IMR-90 (cell line): ENCODE results near the gene MAP7. TPM values are rescaled to one million over a fixed set of nuclear protein-coding genes. Genes with fewer than 3 reads are reported as not detected.

Experiments
- ATAC-seq: fragments of 200-7000 bp; cut with Tn5 transposase; 2 replicates; pipeline ENCODE4 v1.9.1; 2020; ENCODE audit warnings: low read depth, mild to moderate bottlenecking, moderate library complexity
- BruUV-seq: library from RNA; stranded (reverse); fragments of 400-500 nt; replicated peaks from 2 replicates; lab custom pipeline; 2021; lab: Mats Ljungman, UMichigan
- CTCF ChIA-PET: fragments of 300-600 bp; formaldehyde crosslinking; extraction: SDS; loops from one replicate; lab custom pipeline; 2021; ENCODE audit warnings: antibody characterized with exemption; lab: Yijun Ruan, JAX
- POLR2A ChIA-PET: fragments of 300-600 bp; sonication (Branson Sonifier 250); formaldehyde crosslinking; loops from one replicate; lab custom pipeline; 2022; ENCODE audit warnings: antibody characterized with exemption; ENCODE audit not compliant: unreplicated experiment; lab: Charles Lee
- DNase-seq: peaks from one replicate; pipeline ENCODE4 v3.0.0; 2013
- H2AFZ ChIP-seq: replicated peaks from 2 replicates; pipeline ENCODE3; 2013; ENCODE audit warnings: low read length, mild to moderate bottlenecking; ENCODE audit not compliant: poor library complexity
- H2AK5ac ChIP-seq: 2 replicates; pipeline ENCODE4 v1.6.1; 2013; ENCODE audit warnings: low read depth, low read length, inconsistent platforms
- H2AK9ac ChIP-seq: replicated peaks from 2 replicates; pipeline ENCODE3; 2013; ENCODE audit warnings: mild to moderate bottlenecking, low read depth, low read length, moderate library complexity; ENCODE audit not compliant: poor library complexity
- H2BK120ac ChIP-seq: 2 replicates; pipeline ENCODE4 v1.6.1; 2013; ENCODE audit warnings: low read depth, low read length, inconsistent platforms
- H2BK15ac ChIP-seq: 3 replicates; pipeline ENCODE4 v1.6.1; 2013; ENCODE audit warnings: low read depth, low read length, inconsistent platforms
- H2BK20ac ChIP-seq: 2 replicates; pipeline ENCODE4 v1.6.1; 2013; ENCODE audit warnings: low read depth, mild to moderate bottlenecking, inconsistent platforms, low read length, moderate library complexity
- H2BK5ac ChIP-seq: 2 replicates; pipeline ENCODE4 v1.6.1; 2013; ENCODE audit warnings: mild to moderate bottlenecking, low read depth, low read length, inconsistent platforms; ENCODE audit not compliant: poor library complexity, severe bottlenecking
- H3K14ac ChIP-seq: replicated peaks from 2 replicates; pipeline ENCODE4 v1.6.1; 2013; ENCODE audit warnings: low read depth, low read length, inconsistent platforms
- H3K18ac ChIP-seq: 2 replicates; pipeline ENCODE4 v1.6.1; 2013; ENCODE audit warnings: low read depth, low read length, control low read depth
- H3K23ac ChIP-seq: 2 replicates; pipeline ENCODE4 v1.6.1; 2013; ENCODE audit warnings: low read depth, low read length, inconsistent platforms
- H3K27ac ChIP-seq: 2 replicates; pipeline ENCODE4 v1.5.1; 2013; ENCODE audit warnings: mild to moderate bottlenecking, control low read depth, low read length; ENCODE audit not compliant: insufficient read depth
- H3K27me3 ChIP-seq: 2 replicates; pipeline ENCODE4 v1.6.1; 2013; ENCODE audit warnings: low read length; ENCODE audit not compliant: control insufficient read depth, insufficient read depth
- H3K36me3 ChIP-seq: 2 replicates; pipeline ENCODE4 v1.6.1; 2013; ENCODE audit warnings: low read length, mixed read lengths; ENCODE audit not compliant: control insufficient read depth, insufficient read depth
- H3K4ac ChIP-seq: 2 replicates; pipeline ENCODE4 v1.6.1; 2013; ENCODE audit warnings: low read depth, low read length, inconsistent platforms
- H3K4me1 ChIP-seq: 2 replicates; pipeline ENCODE4 v1.6.1; 2013; ENCODE audit warnings: low read length, mixed read lengths; ENCODE audit not compliant: control insufficient read depth, insufficient read depth
- H3K4me2 ChIP-seq: 2 replicates; pipeline ENCODE4 v1.6.1; 2013; ENCODE audit warnings: low read depth, mild to moderate bottlenecking, control low read depth, low read length, moderate library complexity
- H3K4me3 ChIP-seq: 2 replicates; pipeline ENCODE4 v1.5.1; 2013; ENCODE audit warnings: low read depth, mild to moderate bottlenecking, control low read depth, low read length, moderate library complexity; ENCODE audit not compliant: insufficient read depth
- H3K56ac ChIP-seq: 2 replicates; pipeline ENCODE4 v1.6.1; 2013; ENCODE audit warnings: low read length, inconsistent platforms; ENCODE audit not compliant: insufficient read depth; ENCODE audit errors: extremely low read depth
- H3K79me1 ChIP-seq, 2 experiments: 2 replicates each; pipeline ENCODE4 v1.6.1; 2013; ENCODE audit warnings: low read length in 2 of 2, inconsistent platforms in 1 of 2, low read depth in 1 of 2
- H3K9ac ChIP-seq: 2 replicates; pipeline ENCODE4 v1.6.1; 2013; ENCODE audit warnings: low read depth, low read length, control low read depth
- H3K9me1 ChIP-seq: 2 replicates; pipeline ENCODE4 v1.6.1; 2013; ENCODE audit warnings: low read length, inconsistent platforms; ENCODE audit not compliant: insufficient read depth
- H3K9me3 ChIP-seq: 2 replicates; pipeline ENCODE4 v1.6.1; 2013; ENCODE audit warnings: low read length; ENCODE audit not compliant: control insufficient read depth, insufficient read depth
- H4K20me1 ChIP-seq: 2 replicates; pipeline ENCODE4 v1.6.1; 2013; ENCODE audit warnings: low read length, inconsistent platforms; ENCODE audit not compliant: insufficient read depth
- H4K5ac ChIP-seq: 2 replicates; pipeline ENCODE4 v1.6.1; 2013; ENCODE audit warnings: mild to moderate bottlenecking, low read depth, low read length, control low read depth
- H4K8ac ChIP-seq, 2 experiments: 2 replicates each; pipeline ENCODE4 v1.6.1; 2013; ENCODE audit warnings: low read depth in 2 of 2, low read length in 2 of 2, control low read depth in 1 of 2, inconsistent platforms in 1 of 2
- H4K91ac ChIP-seq: 2 replicates; pipeline ENCODE4 v1.6.1; 2013; ENCODE audit warnings: low read depth, low read length, inconsistent platforms; ENCODE audit not compliant: insufficient read depth
- BHLHE40 ChIP-seq: fragments of 150-350 bp; IDR thresholded peaks from 2 replicates; pipeline ENCODE4 v1.6.1; 2016; ENCODE audit warnings: mild to moderate bottlenecking, low read depth, low read length
- CEBPB ChIP-seq: IDR thresholded peaks from 2 replicates; pipeline ENCODE4 v1.6.1; 2012; ENCODE audit warnings: low read depth, low read length, improper control_type of control experiment
- CHD1 ChIP-seq: IDR thresholded peaks from 2 replicates; pipeline ENCODE4 v1.6.1; 2012; ENCODE audit warnings: low read depth, low read length, improper control_type of control experiment
- FOS ChIP-seq: fragments of 150-350 bp; IDR thresholded peaks from 2 replicates; pipeline ENCODE4 v1.6.1; 2016; ENCODE audit warnings: low read depth, low read length
- MAFK ChIP-seq: IDR thresholded peaks from 2 replicates; pipeline ENCODE4 v1.6.1; 2012; ENCODE audit warnings: low read depth, low read length, improper control_type of control experiment
- MAZ ChIP-seq: IDR thresholded peaks from 2 replicates; pipeline ENCODE4 v1.6.1; 2012; ENCODE audit warnings: low read depth, mild to moderate bottlenecking, low read length, improper control_type of control experiment, moderate library complexity, borderline replicate concordance
- MXI1 ChIP-seq: IDR thresholded peaks from 2 replicates; pipeline ENCODE4 v1.6.1; 2012; ENCODE audit warnings: low read depth, mild to moderate bottlenecking, low read length, moderate library complexity, borderline replicate concordance
- NFE2L2 ChIP-seq: fragments of 150-350 bp; IDR thresholded peaks from 2 replicates; pipeline ENCODE4 v1.6.1; 2016; ENCODE audit warnings: low read depth, mild to moderate bottlenecking, low read length
- POLR2A ChIP-seq: IDR thresholded peaks from 2 replicates; pipeline ENCODE4 v1.6.1; 2012; ENCODE audit warnings: mild to moderate bottlenecking, low read depth, low read length
- RAD21 ChIP-seq: IDR thresholded peaks from 2 replicates; pipeline ENCODE4 v1.6.1; 2012; ENCODE audit warnings: low read length, improper control_type of control experiment
- RCOR1 ChIP-seq: IDR thresholded peaks from 2 replicates; pipeline ENCODE4 v1.6.1; 2012; ENCODE audit warnings: mild to moderate bottlenecking, low read length, improper control_type of control experiment; ENCODE audit not compliant: insufficient replicate concordance
- RFX5 ChIP-seq: IDR thresholded peaks from 2 replicates; pipeline ENCODE4 v1.8.0; 2012; ENCODE audit warnings: low read depth, mild to moderate bottlenecking, low read length, moderate library complexity
- SMC3 ChIP-seq: fragments of 150-350 bp; IDR thresholded peaks from 2 replicates; pipeline ENCODE4 v1.6.1; 2016; ENCODE audit warnings: low read depth, mild to moderate bottlenecking, antibody characterized with exemption, low read length, moderate library complexity
- USF2 ChIP-seq: fragments of 150-350 bp; IDR thresholded peaks from 2 replicates; pipeline ENCODE4 v1.6.1; 2017; ENCODE audit warnings: mild to moderate bottlenecking, antibody characterized with exemption, low read length, low read depth
- WGBS, 2 experiments: methylation state at CpG; one replicate each; pipeline versions ENCODE4 v1.1.5 to v1.1.7; 2013; ENCODE audit warnings: missing lambda C conversion rate in 2 of 2; ENCODE audit not compliant: insufficient read length in 1 of 2; ENCODE audit errors: extremely low coverage in 2 of 2; 5-methylcytosine and 5-hydroxymethylcytosine counted together
- dilution Hi-C: fragments of 300-500 bp; cut with HindIII; formaldehyde crosslinking; loops from one replicate; pipeline ENCODE4 v1.14.3; 2018; ENCODE audit warnings: low sequenced_read_pairs; ENCODE audit not compliant: unreplicated experiment
- in situ Hi-C: fragments of 300-500 bp; cut with MboI; formaldehyde crosslinking; loops from 3 replicates; pipeline ENCODE4 v1.14.3; 2019; ENCODE audit warnings: low sequenced_read_pairs, inconsistent platforms, mixed read lengths
- intact Hi-C: fragments of 100-400 bp; cut with micrococcal nuclease; formaldehyde crosslinking; loops from 2 replicates; pipeline ENCODE4 v1.10.0; 2022
- polyA plus RNA-seq, 3 experiments: library from polyadenylated mRNA; depleted of rRNA; stranded (reverse); fragments of >200 nt; gene quantifications; 2 replicates each; pipeline ENCODE4 v1.2.3, GENCODE V29; 2012; ENCODE audit warnings: low replicate concordance in 1 of 3
- total RNA-seq: library from RNA; depleted of rRNA; stranded (reverse); fragments of >200 nt; gene quantifications from 2 replicates; pipeline ENCODE4 v1.2.3, GENCODE V29; 2012
- TF ChIP-seq, protein P1 (sequence below): fragments of 150-350 bp; IDR thresholded peaks from 2 replicates; pipeline ENCODE4 v1.6.1; 2016; ENCODE audit warnings: low read depth, mild to moderate bottlenecking, low read length, moderate library complexity, borderline replicate concordance
- TF ChIP-seq, protein P2 (sequence below): conservative IDR thresholded peaks from 2 replicates; pipeline ENCODE4 v1.5.1; 2012; ENCODE audit warnings: mild to moderate bottlenecking, low read depth, low read length, improper control_type of control experiment

The MAP7 gene
- total and polyA plus RNA-seq, 2 of the 4 experiments (the other 2 are of a cell fraction): 0.19 to 0.36 TPM

GRCh38 chr6:136405420-136406029 lies 144.7 kb downstream of the MAP7 start:
- no peak overlapping the region for H2BK5ac ChIP-seq
- no peak overlapping the region for H3K18ac ChIP-seq
- 0 out of 2 replicates have a peak overlapping the region, but pooled peaks have one; percentile 1 for H2AK5ac ChIP-seq
- no peak overlapping the region for H3K9ac ChIP-seq
- H3K4me2 ChIP-seq: no peak overlapping the region
- H4K20me1 ChIP-seq: no peaks in the 10 kb centered on the region
- no peak overlapping the region for H4K5ac ChIP-seq
- H3K27me3 ChIP-seq: no peaks in the 10 kb centered on the region
- peaks cover 13% of the 10 kb centered on the region for H3K9me1 ChIP-seq
- POLR2A ChIA-PET: no interaction called here
- no peak overlapping the region for H2BK120ac ChIP-seq
- CTCF ChIA-PET: no interaction called here
- H3K36me3 ChIP-seq: no peaks in the 10 kb centered on the region
- no peak for ATAC-seq
- H2AFZ ChIP-seq: no peak overlapping the region
- no peak overlapping the region for H3K4ac ChIP-seq
- no peak overlapping the region for H3K23ac ChIP-seq
- TF ChIP-seq, protein P1, sequence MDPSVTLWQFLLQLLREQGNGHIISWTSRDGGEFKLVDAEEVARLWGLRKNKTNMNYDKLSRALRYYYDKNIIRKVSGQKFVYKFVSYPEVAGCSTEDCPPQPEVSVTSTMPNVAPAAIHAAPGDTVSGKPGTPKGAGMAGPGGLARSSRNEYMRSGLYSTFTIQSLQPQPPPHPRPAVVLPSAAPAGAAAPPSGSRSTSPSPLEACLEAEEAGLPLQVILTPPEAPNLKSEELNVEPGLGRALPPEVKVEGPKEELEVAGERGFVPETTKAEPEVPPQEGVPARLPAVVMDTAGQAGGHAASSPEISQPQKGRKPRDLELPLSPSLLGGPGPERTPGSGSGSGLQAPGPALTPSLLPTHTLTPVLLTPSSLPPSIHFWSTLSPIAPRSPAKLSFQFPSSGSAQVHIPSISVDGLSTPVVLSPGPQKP: no peak
- TF ChIP-seq NFE2L2 (no peak), MAZ (no peak), MAFK (no peak), RAD21 (no peak), CEBPB (no peak), MXI1 (no peak), FOS (no peak), POLR2A (no peak), BHLHE40 (no peak), USF2 (no peak), RCOR1 (no peak), CHD1 (no peak), SMC3 (no peak), RFX5 (no peak)
- TF ChIP-seq, protein P2, sequence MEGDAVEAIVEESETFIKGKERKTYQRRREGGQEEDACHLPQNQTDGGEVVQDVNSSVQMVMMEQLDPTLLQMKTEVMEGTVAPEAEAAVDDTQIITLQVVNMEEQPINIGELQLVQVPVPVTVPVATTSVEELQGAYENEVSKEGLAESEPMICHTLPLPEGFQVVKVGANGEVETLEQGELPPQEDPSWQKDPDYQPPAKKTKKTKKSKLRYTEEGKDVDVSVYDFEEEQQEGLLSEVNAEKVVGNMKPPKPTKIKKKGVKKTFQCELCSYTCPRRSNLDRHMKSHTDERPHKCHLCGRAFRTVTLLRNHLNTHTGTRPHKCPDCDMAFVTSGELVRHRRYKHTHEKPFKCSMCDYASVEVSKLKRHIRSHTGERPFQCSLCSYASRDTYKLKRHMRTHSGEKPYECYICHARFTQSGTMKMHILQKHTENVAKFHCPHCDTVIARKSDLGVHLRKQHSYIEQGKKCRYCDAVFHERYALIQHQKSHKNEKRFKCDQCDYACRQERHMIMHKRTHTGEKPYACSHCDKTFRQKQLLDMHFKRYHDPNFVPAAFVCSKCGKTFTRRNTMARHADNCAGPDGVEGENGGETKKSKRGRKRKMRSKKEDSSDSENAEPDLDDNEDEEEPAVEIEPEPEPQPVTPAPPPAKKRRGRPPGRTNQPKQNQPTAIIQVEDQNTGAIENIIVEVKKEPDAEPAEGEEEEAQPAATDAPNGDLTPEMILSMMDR: no peak
- peaks cover 16% of the 10 kb centered on the region for H3K4me1 ChIP-seq
- no peak overlapping the region for H2AK9ac ChIP-seq
- in situ Hi-C loops (no loop called here), dilution Hi-C loops (no loop called here), intact Hi-C loops (no loop called here)
- no peaks in the 10 kb centered on the region for H3K79me1 ChIP-seq
- H3K56ac ChIP-seq: no peak overlapping the region
- H2BK20ac ChIP-seq: peak overlapping the region; percentile 8; the same call in 1 of the 2 replicates
- H3K14ac ChIP-seq: no peak overlapping the region
- no peak overlapping the region for H2BK15ac ChIP-seq
- no peak overlapping the region for H3K27ac ChIP-seq
- H3K9me3 ChIP-seq: no peaks in the 10 kb centered on the region
- DNase-seq: no peak
- no peak overlapping the region for H4K91ac ChIP-seq
- WGBS, 2 experiments: no CpG with 5 or more reads among the region's 3 CpGs
- H4K8ac ChIP-seq: no peak overlapping the region
- H3K4me3 ChIP-seq: no peak overlapping the region
- no TSS peak for BruUV-seq
